ENCODE data around the gene VEGFA.

DNA sequence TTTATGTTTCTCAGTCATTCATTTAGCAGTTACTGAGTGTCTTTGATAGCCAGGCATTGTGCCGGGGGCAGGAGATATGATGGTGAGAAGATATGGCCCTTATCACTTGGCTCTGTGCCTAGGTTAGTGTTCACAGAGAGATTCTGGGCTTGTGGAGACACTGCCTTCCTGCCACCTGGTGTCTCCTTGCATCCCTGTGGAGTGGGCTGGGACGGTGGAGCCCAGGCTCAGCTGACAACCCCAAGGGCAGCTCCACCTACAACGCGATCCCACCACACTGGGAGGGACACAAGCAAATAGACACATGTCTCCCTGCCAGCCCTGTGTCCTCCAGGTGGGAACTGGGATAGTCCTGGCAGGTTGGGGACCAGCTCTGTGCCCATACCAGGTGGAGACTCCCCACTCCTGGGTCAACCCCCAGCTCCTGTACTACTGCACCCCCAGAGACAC, 30.3 kb upstream of the VEGFA start:
- TF ChIP-seq EZH2 (IDR thresholded peaks at IDR 0.05; ENCODE audit: insufficient read depth, poor library complexity, severe bottlenecking) (no peak), EZH2phosphoT487 (IDR thresholded peaks at IDR 0.05; ENCODE audit: insufficient read depth, low read depth) (no peak)

All from GM23248 (cell line).